Adrenal gland (tissue), 12 donors: ENCODE data around the gene SULT2B1. TPM values are rescaled to one million over a fixed set of nuclear protein-coding genes. Genes with fewer than 3 reads are reported as not detected.
A peak's percentile ranks its signal among the peaks of the same experiment; 100 is the strongest.

Experiments
- DNase-seq, 7 donors: peaks; one replicate each; pipeline ENCODE4 v3.0.0-alpha.2; 2019 to 2020
- H3K27ac ChIP-seq, 5 donors: fragments of 200-600 bp; sonication (generic) in 4 of 5; 1 replicate in 3 of 5; 2 replicates in 2 of 5; pipeline versions ENCODE4 v1.5.1 to v1.8.0; 2016 to 2020; ENCODE audit warnings: mild to moderate bottlenecking in 1 of 5
- H3K27me3 ChIP-seq: fragments of 200-600 bp; 2 replicates; pipeline ENCODE4 v1.8.0; 2021
- H3K36me3 ChIP-seq, 2 donors: fragments of 200-600 bp; replicated peaks in 1 of 2; 1 replicate in 1 of 2; 2 replicates in 1 of 2; pipeline versions ENCODE4 v1.5.1 to v1.8.0; 2018 to 2022
- H3K4me1 ChIP-seq, 2 donors: fragments of 200-600 bp; replicated peaks in 1 of 2; 1 replicate in 1 of 2; 2 replicates in 1 of 2; pipeline versions ENCODE4 v1.5.1 to v1.8.0; 2018 to 2021
- H3K4me3 ChIP-seq, 4 donors: fragments of 200-600 bp; sonication (generic) in 3 of 4; one replicate each; pipeline ENCODE4 v1.5.1; 2016 to 2018
- H3K9me3 ChIP-seq, 3 donors: fragments of 200-600 bp; sonication (generic) in 1 of 3; replicated peaks in 1 of 3; 1 replicate in 2 of 3; 2 replicates in 1 of 3; pipeline versions ENCODE4 v1.5.1 to v1.8.0; 2016 to 2021
- CTCF ChIP-seq, 6 experiments: fragments of 450-650 bp in 4 of 6; fragments of 200-600 bp in 2 of 6; sonication (generic) in 1 of 6; IDR thresholded peaks; 1 replicate in 5 of 6; 2 replicates in 1 of 6; pipeline versions ENCODE4 v1.5.1 to v1.8.0; 2016 to 2021; ENCODE audit warnings: antibody characterized with exemption in 6 of 6, mild to moderate bottlenecking in 2 of 6, moderate library complexity in 1 of 6
- POLR2A ChIP-seq, 2 donors: fragments of 450-650 bp; IDR thresholded peaks; one replicate each; pipeline ENCODE4 v1.6.1; 2017; ENCODE audit warnings: antibody characterized with exemption in 2 of 2, mild to moderate bottlenecking in 2 of 2, moderate library complexity in 1 of 2
- WGBS, 4 donors: extraction: QIAGEN DNeasy Blood & Tissue Kit in 2 of 4; methylation state at CpG; one replicate each; pipeline versions ENCODE4 v1.1.5 to v1.1.7; 2013 to 2017; 5-methylcytosine and 5-hydroxymethylcytosine counted together
- intact Hi-C, 2 donors: fragments of 100-400 bp; cut with DNase I; formaldehyde crosslinking; loops; one replicate each; pipeline versions ENCODE4 v1.14.1 to v1.15.0; 2022 to 2023
- polyA plus RNA-seq, 3 donors: library from polyadenylated mRNA; stranded (reverse); fragments of 200-250 nt in 2 of 3; fragments of 350-450 nt in 1 of 3; fragmentation: Illumina TruSeq in 1 of 3; extraction: RNeasy Lipid Tissue Mini Kit (QIAGEN cat#74804) in 1 of 3; gene quantifications; one replicate each; pipeline ENCODE4 v1.2.3, GENCODE V29; 2013 to 2014
- total RNA-seq, 9 donors: library from RNA; depleted of rRNA in 4 of 9; stranded (reverse); fragments of >200 nt in 4 of 9; fragments of 120-200 nt in 1 of 9; fragmentation: NEBNext Ultra II Directional in 1 of 9; extraction: Animal tissue kit (Norgen Biotek cat#: 25700) in 1 of 9; gene quantifications; one replicate each; pipeline versions ENCODE4 v1.1.0 to v1.2.4, GENCODE V29; 2013 to 2023
- donor health status: healthy with polysubstance abuse.
- donor health status: Bipolar disorder and iron deficiency.
- donor health status: DM: yes; HTN: yes; CAD: no.
- donor health status: DM: no; HTN: no; CAD: no.
- donor health status: DM: no; HTN: no; CAD: no.
- donor health status: DM: yes; HTN: yes; CAD: no.

Gene SULT2B1
- total and polyA plus RNA-seq, 12 donors = 0.22 to 1.4 (median 0.52) TPM; not detected in 3

- Histone ChIP-seq H3K36me3 (no peaks in the 10 kb centered on the region), H3K4me3 (no peak overlapping the region), H3K9me3 (no peaks in the 10 kb centered on the region), H3K27me3 (no peaks in the 10 kb centered on the region), H3K27ac (peak overlapping the region in 4 of 5 donors; percentile 28 to 62 (median 56)), H3K4me1 (peaks cover 11 to 15% of the 10 kb centered on the region in 2 donors)
- DNase-seq = peak; percentile 55 to 84 (median 78)
- WGBS, 4 donors = 33 to 53% (median 42%) methylated on average over 11 of the region's 11 CpGs
- TF ChIP-seq POLR2A (IDR thresholded peaks at IDR 0.05) (no peak), CTCF (IDR thresholded peaks at IDR 0.05) (no peak)
- intact Hi-C loops = no loop called here
These were observed 4.2 kb downstream of the SULT2B1 start for GRCh38 chr19:48556163-48556562.

GRCh38 chr19:48556825-48557224 is 4.9 kb downstream of the SULT2B1 start:
- no peaks in the 10 kb centered on the region for H3K36me3 ChIP-seq
- intact Hi-C loops = no loop called here

GRCh38 chr19:48558018-48558684 is 6.2 kb downstream of the SULT2B1 start:
- Histone ChIP-seq H3K36me3 (no peaks in the 10 kb centered on the region), H3K4me1 (peaks cover 11 to 15% of the 10 kb centered on the region in 2 donors), H3K27ac (peak overlapping the region in 4 of 5 donors; percentile 20 to 64 (median 48)), H3K4me3 (peak overlapping the region in 1 of 4 donors; percentile 39), H3K9me3 (no peaks in the 10 kb centered on the region), H3K27me3 (no peaks in the 10 kb centered on the region)
- peak; percentile 52 to 88 (median 77) for DNase-seq
- WGBS, 4 donors = 9 to 12% (median 10%) methylated on average over 14 to 27 of the region's 27 CpGs
- intact Hi-C loops = no loop called here
- TF ChIP-seq CTCF (IDR thresholded peaks at IDR 0.05) (no peak), POLR2A (IDR thresholded peaks at IDR 0.05) (peak in 1 of 2 donors; percentile 47)

More at GRCh38 chr19:48556825-48557224, 4.9 kb downstream of the SULT2B1 start:
- no peak for DNase-seq
- Histone ChIP-seq H3K4me1 (peaks cover 11 to 15% of the 10 kb centered on the region in 2 donors), H3K9me3 (no peaks in the 10 kb centered on the region), H3K4me3 (no peak overlapping the region), H3K27ac (peak overlapping the region in 2 of 5 donors; percentile 28 to 62), H3K27me3 (no peaks in the 10 kb centered on the region)
- WGBS, 4 donors = 89 to 92% (median 89%) methylated on average over 5 of the region's 5 CpGs
- TF ChIP-seq CTCF (IDR thresholded peaks at IDR 0.05) (no peak), POLR2A (IDR thresholded peaks at IDR 0.05) (no peak)

- Histone ChIP-seq H3K27ac (no peak overlapping the region), H3K27me3 (no peaks in the 10 kb centered on the region), H3K4me1 (peaks cover 5 to 8% of the 10 kb centered on the region in 2 donors), H3K4me3 (no peak overlapping the region), H3K36me3 (no peaks in the 10 kb centered on the region), H3K9me3 (no peaks in the 10 kb centered on the region)
- no peak for TF ChIP-seq POLR2A (IDR thresholded peaks at IDR 0.05)
- TF ChIP-seq CTCF (IDR thresholded peaks at IDR 0.05) = peak in 1 of 6 experiments; percentile 3
- intact Hi-C loops = no loop called here
- no peak for DNase-seq
- 81 to 90% (median 87%) methylated on average over 6 of the region's 6 CpGs for WGBS, 4 donors
These were observed 8.1 kb downstream of the SULT2B1 start for GRCh38 chr19:48560095-48560530.
